Measurements from ENCODE around the gene COL7A1.

Gene COL7A1

DNA sequence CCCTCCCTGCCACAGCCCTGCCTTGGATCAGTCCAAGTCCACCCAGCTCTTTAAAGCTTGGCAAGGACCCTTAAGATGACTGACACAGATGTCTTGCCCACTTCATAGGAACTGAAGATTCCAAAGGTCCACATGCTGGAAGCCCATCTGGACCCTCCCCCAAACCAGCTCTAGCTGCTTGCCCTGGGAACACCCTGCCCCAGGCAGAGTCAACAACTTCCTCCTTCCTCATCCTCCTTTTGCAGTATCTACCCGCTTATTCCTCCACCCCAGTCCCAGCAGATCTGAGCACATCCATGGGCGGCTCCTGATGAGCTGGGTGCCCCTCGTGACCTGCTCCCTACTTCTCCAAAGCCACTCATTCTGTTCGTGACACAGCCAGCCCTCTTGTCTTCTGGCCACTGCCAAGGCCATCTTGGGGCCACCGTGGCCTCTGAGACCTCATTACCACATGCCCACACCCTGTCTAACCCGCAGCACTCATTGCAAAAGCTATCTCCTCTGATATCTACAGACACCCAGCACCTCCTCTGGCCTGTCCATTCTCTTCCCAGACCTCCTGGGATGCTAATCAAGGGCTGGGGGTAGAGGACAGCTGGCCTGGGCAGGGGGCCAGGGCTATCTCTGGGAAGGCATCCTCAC is 36.5 kb downstream of the COL7A1 start:
- H3K27ac ChIP-seq, result no peak overlapping the region
- no peak for DNase-seq (ENCODE audit: low read depth, low spot score)
- no peaks in the 10 kb centered on the region for H3K9me3 ChIP-seq (ENCODE audit: low read depth, low read length)
- TF ChIP-seq POLR2AphosphoS5 (IDR thresholded peaks at IDR 0.05; ENCODE audit: borderline replicate concordance, low read depth, low read length), result no peak
- no peak for TF ChIP-seq EZH2 (IDR thresholded peaks at IDR 0.05)
- no peak for TF ChIP-seq FOXP2 (optimal IDR thresholded peaks at IDR 0.05; ENCODE audit: control extremely low read depth, extremely low read length, insufficient read depth)
- no peak overlapping the region for H3K4me3 ChIP-seq
- no peak overlapping the region for H3K9ac ChIP-seq (ENCODE audit: insufficient read length)
- no peaks in the 10 kb centered on the region for H3K36me3 ChIP-seq (ENCODE audit: insufficient read depth, low read length)

- peak; percentile 84 for TF ChIP-seq POLR2AphosphoS5 (IDR thresholded peaks at IDR 0.05; ENCODE audit: borderline replicate concordance, low read depth, low read length)
- no peak for TF ChIP-seq EZH2 (IDR thresholded peaks at IDR 0.05)
- Histone ChIP-seq H3K4me3 (peak within 1 kb of the TSS; percentile 79), H3K9ac (ENCODE audit: insufficient read length) (no peak within 1 kb of the TSS), H3K27ac (peak within 1 kb of the TSS; percentile 31; the same call in 1 of the 2 replicates), H3K36me3 (ENCODE audit: insufficient read depth, low read length) (no peaks in the 10 kb centered on the region), H3K9me3 (ENCODE audit: low read depth, low read length) (no peaks in the 10 kb centered on the region)
- DNase-seq (ENCODE audit: low read depth, low spot score), result peak; percentile 89
These were observed 38.1 kb downstream of the COL7A1 start, which contains the start of gene PFKFB4 for GRCh38 chr3:48556796-48557626. Gene PFKFB4, minus strand, starts transcription at chr3:48556803. Its CDS starts 26 bp downstream, at chr3:48556777.

GRCh38 chr3:48555949-48556795 is 39.0 kb downstream of the COL7A1 start:
- H3K27ac ChIP-seq, result no peak overlapping the region
- H3K9me3 ChIP-seq (ENCODE audit: low read depth, low read length), result no peaks in the 10 kb centered on the region
- peak overlapping the region; percentile 79 for H3K4me3 ChIP-seq
- H3K36me3 ChIP-seq (ENCODE audit: insufficient read depth, low read length), result no peaks in the 10 kb centered on the region
- no peak for DNase-seq (ENCODE audit: low read depth, low spot score)
- TF ChIP-seq POLR2AphosphoS5 (IDR thresholded peaks at IDR 0.05; ENCODE audit: borderline replicate concordance, low read depth, low read length) (no peak), FOXP2 (optimal IDR thresholded peaks at IDR 0.05; ENCODE audit: control extremely low read depth, extremely low read length, insufficient read depth) (no peak), EZH2 (IDR thresholded peaks at IDR 0.05) (no peak)
- H3K9ac ChIP-seq (ENCODE audit: insufficient read length), result no peak overlapping the region

DNA sequence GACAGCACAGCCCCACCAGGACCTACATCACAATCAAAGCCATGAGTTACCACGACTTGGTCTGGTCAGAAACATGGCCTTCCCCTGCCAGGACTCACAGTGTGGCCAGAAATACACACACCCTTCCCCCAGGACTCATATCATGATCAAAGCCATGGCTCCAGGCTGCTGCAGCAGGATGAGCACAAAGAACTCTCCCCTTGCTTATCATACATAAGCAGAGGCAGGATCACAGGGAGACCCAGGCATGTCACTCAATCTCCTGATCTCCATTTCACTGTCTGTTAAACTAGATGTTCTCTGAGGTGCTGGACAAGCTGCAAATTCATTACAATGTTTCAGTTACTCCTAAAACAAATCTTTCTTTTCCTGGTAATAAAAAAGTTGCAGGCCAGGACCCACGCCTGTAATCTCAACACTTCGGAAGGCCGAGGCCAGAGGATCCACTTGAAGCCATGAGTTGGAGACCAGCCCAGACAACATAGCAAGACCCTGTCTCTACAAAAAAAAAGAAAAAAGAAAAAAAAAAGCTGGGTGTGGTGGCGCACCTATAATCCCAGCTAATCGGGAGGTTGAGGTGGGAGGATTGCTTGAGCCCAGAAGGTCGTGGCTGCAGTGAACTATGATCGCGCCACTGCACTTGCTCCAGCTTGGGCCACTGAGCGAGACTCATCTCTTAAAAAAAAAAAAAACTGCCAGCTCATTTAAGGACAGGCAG is 39.7 kb downstream of the COL7A1 start:
- TF ChIP-seq POLR2AphosphoS5 (IDR thresholded peaks at IDR 0.05; ENCODE audit: borderline replicate concordance, low read depth, low read length), result no peak
- no peak for TF ChIP-seq EZH2 (IDR thresholded peaks at IDR 0.05)
- no peak for TF ChIP-seq FOXP2 (optimal IDR thresholded peaks at IDR 0.05; ENCODE audit: control extremely low read depth, extremely low read length, insufficient read depth)
- no peak overlapping the region for H3K9ac ChIP-seq (ENCODE audit: insufficient read length)

DNA sequence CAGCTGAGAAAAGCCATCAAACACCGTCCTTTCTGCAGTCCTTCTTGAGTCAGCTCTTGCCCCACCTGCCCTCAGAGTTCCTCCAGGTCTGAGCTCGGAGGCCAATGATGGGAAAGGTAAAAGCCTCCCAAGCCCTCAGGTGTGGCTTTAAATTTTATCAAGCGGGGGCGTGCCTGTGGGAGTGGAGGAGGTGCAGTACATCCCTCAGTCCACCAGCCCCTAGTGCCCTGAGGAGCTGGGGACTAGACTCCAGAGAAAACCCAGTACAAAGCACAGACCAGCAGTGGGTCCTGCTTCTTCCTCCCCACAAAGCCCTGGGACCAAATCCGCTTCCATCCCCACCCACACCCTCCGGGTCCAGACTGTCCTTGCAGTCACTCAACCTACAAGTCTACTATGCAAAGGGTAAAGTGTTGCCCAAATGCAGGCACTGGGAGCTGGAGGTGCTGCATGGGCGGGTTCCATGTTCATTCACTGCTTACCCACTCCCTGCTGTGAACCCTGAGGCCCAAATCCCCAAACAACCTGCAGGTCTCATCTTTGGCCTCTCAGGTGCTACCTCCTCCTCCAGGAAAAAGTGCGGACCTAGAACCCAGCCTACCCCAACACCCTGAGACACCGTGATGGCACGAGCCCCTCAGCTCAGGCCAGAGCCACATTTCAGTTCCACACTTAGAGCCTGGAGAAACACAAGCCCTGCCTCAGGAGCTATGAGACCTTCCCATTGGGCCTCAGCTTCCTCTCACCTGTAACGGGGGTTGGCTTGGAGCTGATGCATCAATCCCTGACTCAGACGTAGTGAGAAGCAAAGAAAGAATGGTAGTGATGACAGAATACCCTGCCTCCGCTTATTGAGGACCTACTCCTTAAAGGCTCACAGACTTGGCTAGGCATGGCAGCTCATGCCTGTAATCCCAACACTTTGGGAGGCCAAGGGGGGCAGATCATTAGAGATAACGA is 41.0 kb downstream of the COL7A1 start:
- Histone ChIP-seq H3K9ac (ENCODE audit: insufficient read length) (no peak overlapping the region), H3K9me3 (ENCODE audit: low read depth, low read length) (no peaks in the 10 kb centered on the region), H3K27ac (no peak overlapping the region), H3K4me3 (no peak overlapping the region), H3K36me3 (ENCODE audit: insufficient read depth, low read length) (no peaks in the 10 kb centered on the region)
- DNase-seq (ENCODE audit: low read depth, low spot score), result no peak
- TF ChIP-seq EZH2 (IDR thresholded peaks at IDR 0.05) (no peak), FOXP2 (optimal IDR thresholded peaks at IDR 0.05; ENCODE audit: control extremely low read depth, extremely low read length, insufficient read depth) (no peak), POLR2AphosphoS5 (IDR thresholded peaks at IDR 0.05; ENCODE audit: borderline replicate concordance, low read depth, low read length) (no peak)

More for the DNA sequence above, 39.7 kb downstream of the COL7A1 start:
- DNase-seq (ENCODE audit: low read depth, low spot score), result no peak
- H3K9me3 ChIP-seq (ENCODE audit: low read depth, low read length), result no peaks in the 10 kb centered on the region
- no peak overlapping the region for H3K4me3 ChIP-seq
- no peak overlapping the region for H3K27ac ChIP-seq
- H3K36me3 ChIP-seq (ENCODE audit: insufficient read depth, low read length), result no peaks in the 10 kb centered on the region

- H3K9me3 ChIP-seq (ENCODE audit: low read depth, low read length), result no peaks in the 10 kb centered on the region
- no peak for DNase-seq (ENCODE audit: low read depth, low spot score)
- H3K36me3 ChIP-seq (ENCODE audit: insufficient read depth, low read length), result no peaks in the 10 kb centered on the region
- H3K4me3 ChIP-seq, result no peak overlapping the region
- TF ChIP-seq FOXP2 (optimal IDR thresholded peaks at IDR 0.05; ENCODE audit: control extremely low read depth, extremely low read length, insufficient read depth) (no peak), POLR2AphosphoS5 (IDR thresholded peaks at IDR 0.05; ENCODE audit: borderline replicate concordance, low read depth, low read length) (no peak), EZH2 (IDR thresholded peaks at IDR 0.05) (no peak)
- no peak overlapping the region for H3K9ac ChIP-seq (ENCODE audit: insufficient read length)
- no peak overlapping the region for H3K27ac ChIP-seq
These were observed 41.8 kb downstream of the COL7A1 start for GRCh38 chr3:48553361-48553760.

Data from SK-N-MC (cell line).